NB4 (cell line): ENCODE data around the gene MATR3.
"Not testable (repeated sequence)": the region's sequence is repeated elsewhere in the genome, so short reads cannot be mapped to it uniquely, and the experiment has no call there.

Source experiments
- DNase-seq: peaks from one replicate; pipeline ENCODE4 v3.0.0; 2010; ENCODE audit warnings: low read depth
- H3K4me3 ChIP-seq: one replicate; pipeline ENCODE4 v1.5.1; 2011; ENCODE audit warnings: mild to moderate bottlenecking, low read depth, low read length, moderate library complexity
- CTCF ChIP-seq: IDR thresholded peaks from one replicate; pipeline ENCODE4 v1.5.1; 2012; ENCODE audit warnings: low read depth, low read length
- MAX ChIP-seq: IDR thresholded peaks from 2 replicates; pipeline ENCODE4 v1.6.1; 2011; ENCODE audit warnings: low read depth, low read length
- MYC ChIP-seq: IDR thresholded peaks from 2 replicates; pipeline ENCODE4 v1.6.1; 2011; ENCODE audit warnings: low read depth, low read length
- POLR2A ChIP-seq: IDR thresholded peaks from 2 replicates; pipeline ENCODE4 v1.6.1; 2011; ENCODE audit warnings: mild to moderate bottlenecking; ENCODE audit not compliant: insufficient read length; ENCODE audit errors: extremely low read depth

Gene MATR3

GRCh38 chr5:139308797-139309196, 15.3 kb downstream of the MATR3 start:
- TF ChIP-seq CTCF: no peak
- no peak for TF ChIP-seq POLR2A
- TF ChIP-seq MAX: no peak
- no peak for TF ChIP-seq MYC
- no peak for DNase-seq
- no peak overlapping the region for H3K4me3 ChIP-seq

- H3K4me3 ChIP-seq, DNase-seq: not testable (repeated sequence)
Observed at GRCh38 chr5:139310715-139311186, 17.2 kb downstream of the MATR3 start.

- DNase-seq: no peak
- H3K4me3 ChIP-seq: no peak overlapping the region
- TF ChIP-seq POLR2A (no peak), MYC (no peak), MAX (no peak), CTCF (no peak)
Observed at GRCh38 chr5:139312075-139312474, 18.5 kb downstream of the MATR3 start.

- TF ChIP-seq MAX (no peak), MYC (no peak), POLR2A (no peak), CTCF (no peak)
- H3K4me3 ChIP-seq: no peak overlapping the region
- no peak for DNase-seq
Observed at GRCh38 chr5:139314276-139314675, 20.7 kb downstream of the MATR3 start.

- H3K4me3 ChIP-seq: no peak overlapping the region
- no peak for DNase-seq
- TF ChIP-seq MAX (no peak), MYC (no peak), POLR2A (no peak)
Observed at GRCh38 chr5:139315056-139315615, 21.6 kb downstream of the MATR3 start.

- H3K4me3 ChIP-seq: no peak overlapping the region
- peak; percentile 35 for DNase-seq
- no peak for TF ChIP-seq POLR2A
- no peak for TF ChIP-seq CTCF
- TF ChIP-seq MYC: no peak
- TF ChIP-seq MAX: no peak
Observed at GRCh38 chr5:139335811-139336210, 42.3 kb downstream of the MATR3 start.

- no peak overlapping the region for H3K4me3 ChIP-seq
- TF ChIP-seq MYC (no peak), CTCF (no peak), POLR2A (no peak), MAX (no peak)
- no peak for DNase-seq
Observed at GRCh38 chr5:139340051-139340450, 46.5 kb downstream of the MATR3 start.
